Measurements from ENCODE around the gene XRCC3. TPM values are rescaled to one million over a fixed set of nuclear protein-coding genes. Genes with fewer than 3 reads are reported as not detected.
"Not testable (repeated sequence)": the region's sequence is repeated elsewhere in the genome, so short reads cannot be mapped to it uniquely, and the experiment has no call there.

The XRCC3 gene
- total RNA-seq, 1 donor from 2014 or later: 5.2 TPM

- H3K4me3 Mint-ChIP-seq (ENCODE audit: unreplicated experiment): no peak overlapping the region
- peaks cover 31% of the 10 kb centered on the region for H3K4me1 ChIP-seq (ENCODE audit: insufficient read depth, low read length)
- H3K27ac Mint-ChIP-seq (ENCODE audit: unreplicated experiment): peak overlapping the region; percentile 58
- H3K79me2 ChIP-seq (ENCODE audit: insufficient read depth, low read length): peaks cover 92% of the 10 kb centered on the region
- peaks cover 12% of the 10 kb centered on the region for H3K36me3 Mint-ChIP-seq (ENCODE audit: low read depth, unreplicated experiment)
- H3K27ac ChIP-seq (ENCODE audit: low read depth, low read length): no peak overlapping the region
- H4K20me1 ChIP-seq (ENCODE audit: insufficient read depth, low read length): peaks cover 74% of the 10 kb centered on the region
- no peak overlapping the region for H3K4me2 ChIP-seq (ENCODE audit: low read length)
- H2AFZ ChIP-seq (ENCODE audit: low read depth, low read length): no peak overlapping the region
- DNase-seq (ENCODE audit: low read depth) (no peak), FAIRE-seq (no peak)
- H3K4me1 Mint-ChIP-seq (ENCODE audit: low read depth, unreplicated experiment): peaks cover 22% of the 10 kb centered on the region
- H3K27me3 ChIP-seq (ENCODE audit: insufficient read depth, low read length): no peaks in the 10 kb centered on the region
- peak overlapping the region; percentile 5 for H3K9ac ChIP-seq (ENCODE audit: low read length)
- no peak overlapping the region for H3K4me3 ChIP-seq (ENCODE audit: insufficient read depth, low read depth, low read length)
- H3K27me3 Mint-ChIP-seq (ENCODE audit: low read depth, unreplicated experiment): no peaks in the 10 kb centered on the region
- TF ChIP-seq CTCF (IDR thresholded peaks at IDR 0.05; ENCODE audit: insufficient read depth, low read depth, low read length) (no peak), EZH2 (IDR thresholded peaks at IDR 0.05; ENCODE audit: insufficient read depth, low read length) (no peak)
- no peaks in the 10 kb centered on the region for H3K9me3 ChIP-seq (ENCODE audit: insufficient read depth, low read depth, low read length)
- H3K9me3 Mint-ChIP-seq (ENCODE audit: unreplicated experiment): no peaks in the 10 kb centered on the region
- H3K36me3 ChIP-seq (ENCODE audit: insufficient read depth, low read length): peaks cover 46% of the 10 kb centered on the region
Observed at GRCh38 chr14:103656031-103656755, 59.1 kb downstream of the XRCC3 start.

DNA sequence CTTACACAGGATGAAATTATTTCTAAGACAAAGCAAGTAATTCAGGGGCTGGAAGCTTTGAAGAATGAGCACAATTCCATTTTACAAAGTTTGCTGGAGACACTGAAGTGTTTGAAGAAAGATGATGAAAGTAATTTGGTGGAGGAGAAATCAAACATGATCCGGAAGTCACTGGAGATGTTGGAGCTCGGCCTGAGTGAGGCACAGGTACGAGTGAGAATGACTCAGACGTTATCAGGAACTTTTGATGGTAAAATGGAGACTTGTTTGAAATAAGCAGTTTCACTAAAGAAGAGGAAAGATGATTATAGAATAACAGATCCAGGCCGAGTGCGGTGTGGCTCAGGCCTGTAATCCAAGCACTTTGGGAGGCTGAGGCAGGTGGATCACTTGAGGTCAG, 60.6 kb downstream of the XRCC3 start:
- H3K4me1 Mint-ChIP-seq (ENCODE audit: low read depth, unreplicated experiment): peaks cover 22% of the 10 kb centered on the region
- no peak overlapping the region for H3K27ac Mint-ChIP-seq (ENCODE audit: unreplicated experiment)
- H3K9me3 Mint-ChIP-seq (ENCODE audit: unreplicated experiment): no peaks in the 10 kb centered on the region
- Histone ChIP-seq H3K4me2 (ENCODE audit: low read length) (no peak overlapping the region), H4K20me1 (ENCODE audit: insufficient read depth, low read length) (peaks cover 81% of the 10 kb centered on the region), H3K36me3 (ENCODE audit: insufficient read depth, low read length) (peaks cover 36% of the 10 kb centered on the region), H3K4me3 (ENCODE audit: insufficient read depth, low read depth, low read length) (no peak overlapping the region), H3K9ac (ENCODE audit: low read length) (no peak overlapping the region), H3K27ac (ENCODE audit: low read depth, low read length) (no peak overlapping the region), H3K27me3 (ENCODE audit: insufficient read depth, low read length) (no peaks in the 10 kb centered on the region), H2AFZ (ENCODE audit: low read depth, low read length) (no peak overlapping the region), H3K79me2 (ENCODE audit: insufficient read depth, low read length) (peaks cover 92% of the 10 kb centered on the region), H3K9me3 (ENCODE audit: insufficient read depth, low read depth, low read length) (no peaks in the 10 kb centered on the region), H3K4me1 (ENCODE audit: insufficient read depth, low read length) (peaks cover 31% of the 10 kb centered on the region)
- no peak for TF ChIP-seq EZH2 (IDR thresholded peaks at IDR 0.05; ENCODE audit: insufficient read depth, low read length)
- no peak for TF ChIP-seq CTCF (IDR thresholded peaks at IDR 0.05; ENCODE audit: insufficient read depth, low read depth, low read length)
- H3K27me3 Mint-ChIP-seq (ENCODE audit: low read depth, unreplicated experiment): no peaks in the 10 kb centered on the region
- H3K4me3 Mint-ChIP-seq (ENCODE audit: unreplicated experiment): no peak overlapping the region
- H3K36me3 Mint-ChIP-seq (ENCODE audit: low read depth, unreplicated experiment): peaks cover 11% of the 10 kb centered on the region
- DNase-seq (ENCODE audit: low read depth): no peak
- FAIRE-seq: no peak

- no peak overlapping the region for H3K4me3 ChIP-seq (ENCODE audit: insufficient read depth, low read depth, low read length)
- H3K4me3 Mint-ChIP-seq (ENCODE audit: unreplicated experiment): no peak overlapping the region
- no peaks in the 10 kb centered on the region for H3K9me3 Mint-ChIP-seq (ENCODE audit: unreplicated experiment)
- H3K4me1 ChIP-seq (ENCODE audit: insufficient read depth, low read length): peaks cover 31% of the 10 kb centered on the region
- peaks cover 31% of the 10 kb centered on the region for H3K36me3 ChIP-seq (ENCODE audit: insufficient read depth, low read length)
- H3K79me2 ChIP-seq (ENCODE audit: insufficient read depth, low read length): peaks cover 95% of the 10 kb centered on the region
- H3K27ac Mint-ChIP-seq (ENCODE audit: unreplicated experiment): no peak overlapping the region
- TF ChIP-seq CTCF (IDR thresholded peaks at IDR 0.05; ENCODE audit: insufficient read depth, low read depth, low read length) (no peak), EZH2 (IDR thresholded peaks at IDR 0.05; ENCODE audit: insufficient read depth, low read length) (no peak)
- peaks cover 22% of the 10 kb centered on the region for H3K4me1 Mint-ChIP-seq (ENCODE audit: low read depth, unreplicated experiment)
- H3K27ac ChIP-seq (ENCODE audit: low read depth, low read length): peak overlapping the region; percentile 36
- H2AFZ ChIP-seq (ENCODE audit: low read depth, low read length): no peak overlapping the region
- peaks cover 85% of the 10 kb centered on the region for H4K20me1 ChIP-seq (ENCODE audit: insufficient read depth, low read length)
- peaks cover 6% of the 10 kb centered on the region for H3K36me3 Mint-ChIP-seq (ENCODE audit: low read depth, unreplicated experiment)
- no peaks in the 10 kb centered on the region for H3K9me3 ChIP-seq (ENCODE audit: insufficient read depth, low read depth, low read length)
- H3K9ac ChIP-seq (ENCODE audit: low read length): peak overlapping the region; percentile 20
- DNase-seq (ENCODE audit: low read depth) (no peak), FAIRE-seq (no peak)
- no peaks in the 10 kb centered on the region for H3K27me3 Mint-ChIP-seq (ENCODE audit: low read depth, unreplicated experiment)
- no peaks in the 10 kb centered on the region for H3K27me3 ChIP-seq (ENCODE audit: insufficient read depth, low read length)
- H3K4me2 ChIP-seq (ENCODE audit: low read length): peak overlapping the region; percentile 1
Observed at GRCh38 chr14:103653805-103654204, 61.4 kb downstream of the XRCC3 start.

- not testable (repeated sequence) for H3K27ac Mint-ChIP-seq (ENCODE audit: unreplicated experiment); H3K4me3 ChIP-seq (ENCODE audit: insufficient read depth, low read depth, low read length); H2AFZ ChIP-seq (ENCODE audit: low read depth, low read length); FAIRE-seq; H3K36me3 Mint-ChIP-seq (ENCODE audit: low read depth, unreplicated experiment); H3K27me3 ChIP-seq (ENCODE audit: insufficient read depth, low read length); H3K27me3 Mint-ChIP-seq (ENCODE audit: low read depth, unreplicated experiment); H3K4me3 Mint-ChIP-seq (ENCODE audit: unreplicated experiment); H3K9me3 ChIP-seq (ENCODE audit: insufficient read depth, low read depth, low read length); H3K9me3 Mint-ChIP-seq (ENCODE audit: unreplicated experiment)
- peaks cover 22% of the 10 kb centered on the region for H3K4me1 Mint-ChIP-seq (ENCODE audit: low read depth, unreplicated experiment)
- Histone ChIP-seq H3K27ac (ENCODE audit: low read depth, low read length) (peak overlapping the region; percentile 36), H3K4me2 (ENCODE audit: low read length) (peak overlapping the region; percentile 1), H3K9ac (ENCODE audit: low read length) (peak overlapping the region; percentile 20), H3K4me1 (ENCODE audit: insufficient read depth, low read length) (peaks cover 31% of the 10 kb centered on the region), H3K79me2 (ENCODE audit: insufficient read depth, low read length) (peaks cover 98% of the 10 kb centered on the region), H3K36me3 (ENCODE audit: insufficient read depth, low read length) (peaks cover 31% of the 10 kb centered on the region), H4K20me1 (ENCODE audit: insufficient read depth, low read length) (peaks cover 90% of the 10 kb centered on the region)
- DNase-seq (ENCODE audit: low read depth): peak; percentile 38
Observed at GRCh38 chr14:103653336-103653735, 61.9 kb downstream of the XRCC3 start.
